SK-N-SH (cell line): Measurements from ENCODE around the gene LEF1.

Experiments
- CTCF ChIP-seq: fragments of 200-600 bp; sonication (generic); IDR thresholded peaks from 2 replicates; pipeline ENCODE4 v1.6.1; 2017; ENCODE audit warnings: antibody characterized with exemption, mild to moderate bottlenecking, moderate library complexity
- EP300 ChIP-seq, 2 experiments: IDR thresholded peaks; 2 replicates each; pipeline versions ENCODE4 v1.4.0 to v1.6.1; 2012; ENCODE audit warnings: borderline replicate concordance in 1 of 2, low read depth in 1 of 2, low read length in 1 of 2
- FOXM1 ChIP-seq: IDR thresholded peaks from 2 replicates; pipeline ENCODE4 v1.4.0; 2012; ENCODE audit warnings: low read depth, mild to moderate bottlenecking
- JUND ChIP-seq: IDR thresholded peaks from 2 replicates; pipeline ENCODE4 v1.4.0; 2012
- NFIC ChIP-seq: IDR thresholded peaks from 2 replicates; pipeline ENCODE4 v1.4.0; 2012; ENCODE audit warnings: borderline replicate concordance
- PBX3 ChIP-seq: IDR thresholded peaks from 2 replicates; pipeline ENCODE4; 2012
- POLR2AphosphoS5 ChIP-seq: IDR thresholded peaks from 2 replicates; pipeline ENCODE4 v1.6.1; 2012; ENCODE audit warnings: low read depth, low read length
- RAD21 ChIP-seq: IDR thresholded peaks from 2 replicates; pipeline ENCODE4 v1.6.1; 2012; ENCODE audit warnings: mild to moderate bottlenecking, low read length
- SIN3A ChIP-seq: IDR thresholded peaks from 2 replicates; pipeline ENCODE4 v1.6.1; 2012; ENCODE audit warnings: low read depth, mild to moderate bottlenecking, low read length, moderate library complexity, borderline replicate concordance
- SMC3 ChIP-seq: IDR thresholded peaks from 2 replicates; pipeline ENCODE4 v1.6.1; 2012; ENCODE audit warnings: low read depth, low read length, improper control_type of control experiment
- TAF1 ChIP-seq: IDR thresholded peaks from 2 replicates; pipeline ENCODE4 v1.6.1; 2012; ENCODE audit warnings: low read depth, mild to moderate bottlenecking, low read length, moderate library complexity, borderline replicate concordance
- TF ChIP-seq, protein P1 (sequence below): IDR thresholded peaks from 2 replicates; pipeline ENCODE4 v1.6.1; 2012; ENCODE audit warnings: mild to moderate bottlenecking, low read depth, low read length, moderate library complexity

- TF ChIP-seq SMC3: no peak
- TF ChIP-seq RAD21: no peak
- TF ChIP-seq TAF1: no peak
- TF ChIP-seq, protein P1, sequence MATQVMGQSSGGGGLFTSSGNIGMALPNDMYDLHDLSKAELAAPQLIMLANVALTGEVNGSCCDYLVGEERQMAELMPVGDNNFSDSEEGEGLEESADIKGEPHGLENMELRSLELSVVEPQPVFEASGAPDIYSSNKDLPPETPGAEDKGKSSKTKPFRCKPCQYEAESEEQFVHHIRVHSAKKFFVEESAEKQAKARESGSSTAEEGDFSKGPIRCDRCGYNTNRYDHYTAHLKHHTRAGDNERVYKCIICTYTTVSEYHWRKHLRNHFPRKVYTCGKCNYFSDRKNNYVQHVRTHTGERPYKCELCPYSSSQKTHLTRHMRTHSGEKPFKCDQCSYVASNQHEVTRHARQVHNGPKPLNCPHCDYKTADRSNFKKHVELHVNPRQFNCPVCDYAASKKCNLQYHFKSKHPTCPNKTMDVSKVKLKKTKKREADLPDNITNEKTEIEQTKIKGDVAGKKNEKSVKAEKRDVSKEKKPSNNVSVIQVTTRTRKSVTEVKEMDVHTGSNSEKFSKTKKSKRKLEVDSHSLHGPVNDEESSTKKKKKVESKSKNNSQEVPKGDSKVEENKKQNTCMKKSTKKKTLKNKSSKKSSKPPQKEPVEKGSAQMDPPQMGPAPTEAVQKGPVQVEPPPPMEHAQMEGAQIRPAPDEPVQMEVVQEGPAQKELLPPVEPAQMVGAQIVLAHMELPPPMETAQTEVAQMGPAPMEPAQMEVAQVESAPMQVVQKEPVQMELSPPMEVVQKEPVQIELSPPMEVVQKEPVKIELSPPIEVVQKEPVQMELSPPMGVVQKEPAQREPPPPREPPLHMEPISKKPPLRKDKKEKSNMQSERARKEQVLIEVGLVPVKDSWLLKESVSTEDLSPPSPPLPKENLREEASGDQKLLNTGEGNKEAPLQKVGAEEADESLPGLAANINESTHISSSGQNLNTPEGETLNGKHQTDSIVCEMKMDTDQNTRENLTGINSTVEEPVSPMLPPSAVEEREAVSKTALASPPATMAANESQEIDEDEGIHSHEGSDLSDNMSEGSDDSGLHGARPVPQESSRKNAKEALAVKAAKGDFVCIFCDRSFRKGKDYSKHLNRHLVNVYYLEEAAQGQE: no peak
- no peak for TF ChIP-seq CTCF
- no peak for TF ChIP-seq JUND
- no peak for TF ChIP-seq PBX3
- TF ChIP-seq EP300 (IDR thresholded peaks at IDR 0.05; ENCODE audit: borderline replicate concordance in 1 of 2, low read depth in 1 of 2, low read length in 1 of 2): no peak
- no peak for TF ChIP-seq FOXM1
- TF ChIP-seq SIN3A: no peak
- no peak for TF ChIP-seq POLR2AphosphoS5
- no peak for TF ChIP-seq NFIC
Measured at GRCh38 chr4:108140328-108140727, 28.4 kb downstream of the LEF1 start.
